K562 (cell line): Measurements from ENCODE around the gene SPIB. TPM values are rescaled to one million over a fixed set of nuclear protein-coding genes. Genes with fewer than 3 reads are reported as not detected.

Experiments
- ADNP ChIP-seq: fragments of 200-800 bp; sonication (Bioruptor generic); IDR thresholded peaks from 2 replicates; pipeline ENCODE4 v1.6.1; 2016; ENCODE audit warnings: missing genetic modification characterization, missing compliant biosample characterization
- ARID1B ChIP-seq: fragments of 450-650 bp; IDR thresholded peaks from 2 replicates; pipeline ENCODE4 v1.6.1; 2016; ENCODE audit warnings: antibody characterized with exemption, mild to moderate bottlenecking, inconsistent platforms
- BCL6 ChIP-seq: fragments of 250-450 bp; sonication (Bioruptor Pico); IDR thresholded peaks from 2 replicates; pipeline ENCODE4 v1.4.0; 2020
- CREB3L1 ChIP-seq: fragments of 450-650 bp; IDR thresholded peaks from 2 replicates; pipeline ENCODE4 v1.6.1; 2014; ENCODE audit warnings: low read depth, mild to moderate bottlenecking, moderate library complexity, borderline replicate concordance
- EWSR1 ChIP-seq: fragments of 450-650 bp; IDR thresholded peaks from 2 replicates; pipeline ENCODE4 v1.6.1; 2018; ENCODE audit warnings: borderline replicate concordance, mild to moderate bottlenecking, low read depth, moderate library complexity; ENCODE audit not compliant: partially characterized antibody
- FIP1L1 ChIP-seq: fragments of 200-400 bp; formaldehyde crosslinking; IDR thresholded peaks from 2 replicates; pipeline ENCODE4 v1.6.1; 2018; ENCODE audit warnings: mild to moderate bottlenecking, low read depth, low read length; ENCODE audit not compliant: poor library complexity, severe bottlenecking
- GABPB1 ChIP-seq: sonication (generic); formaldehyde crosslinking; IDR thresholded peaks from 2 replicates; pipeline ENCODE4 v1.8.0; 2022; ENCODE audit warnings: mild to moderate bottlenecking, missing genetic modification reagents
- NFATC3 ChIP-seq: fragments of 450-650 bp; IDR thresholded peaks from 2 replicates; pipeline ENCODE4 v1.6.1; 2017; ENCODE audit warnings: mild to moderate bottlenecking
- POLR2B ChIP-seq: fragments of 450-650 bp; IDR thresholded peaks from 2 replicates; pipeline ENCODE4 v1.6.1; 2018; ENCODE audit warnings: low read depth; ENCODE audit not compliant: partially characterized antibody
- SMAD3 ChIP-seq: fragments of 450-650 bp; formaldehyde crosslinking; conservative IDR thresholded peaks from 2 replicates; pipeline ENCODE4 v1.4.0; 2020; ENCODE audit warnings: mild to moderate bottlenecking
- SNRNP70 ChIP-seq: fragments of 200-400 bp; formaldehyde crosslinking; optimal IDR thresholded peaks from 2 replicates; pipeline ENCODE3; 2017; ENCODE audit warnings: low read depth, low read length
- TEAD1 ChIP-seq, 2 experiments: fragments of 450-650 bp in 1 of 2; sonication (generic) in 1 of 2; formaldehyde crosslinking; IDR thresholded peaks; 2 replicates each; pipeline versions ENCODE4 v1.4.0 to v1.8.0; 2020 to 2022; ENCODE audit warnings: mild to moderate bottlenecking in 2 of 2, missing genetic modification reagents in 1 of 2
- U2AF2 ChIP-seq: fragments of 200-400 bp; formaldehyde crosslinking; optimal IDR thresholded peaks from 2 replicates; pipeline ENCODE3; 2017; ENCODE audit warnings: low read depth, mild to moderate bottlenecking, low read length
- USF2 ChIP-seq: sonication (generic); formaldehyde crosslinking; IDR thresholded peaks from 2 replicates; pipeline ENCODE4 v1.5.0; 2020; ENCODE audit warnings: missing genetic modification reagents
- ZNF184 ChIP-seq: sonication (generic); formaldehyde crosslinking; IDR thresholded peaks from 2 replicates; pipeline ENCODE4 v1.5.0; 2020; ENCODE audit warnings: missing genetic modification reagents
- ZNF217 ChIP-seq: sonication (generic); formaldehyde crosslinking; IDR thresholded peaks from 2 replicates; pipeline ENCODE4 v1.8.0; 2022; ENCODE audit warnings: mild to moderate bottlenecking, missing genetic modification reagents
- ZNF23 ChIP-seq: fragments of 250-450 bp; sonication (Bioruptor Pico); IDR thresholded peaks from 2 replicates; pipeline ENCODE4 v1.4.0; 2020; ENCODE audit warnings: mild to moderate bottlenecking
- ZNF431 ChIP-seq: sonication (generic); formaldehyde crosslinking; IDR thresholded peaks from 2 replicates; pipeline ENCODE4 v1.8.0; 2022; ENCODE audit warnings: mild to moderate bottlenecking, missing genetic modification reagents
- ZNF644 ChIP-seq: fragments of 200-800 bp; sonication (Bioruptor generic); IDR thresholded peaks from 2 replicates; pipeline ENCODE4 v1.6.1; 2016; ENCODE audit warnings: low read depth, missing genetic modification characterization, missing compliant biosample characterization
- ZNF77 ChIP-seq: fragments of 250-450 bp; sonication (Bioruptor Pico); IDR thresholded peaks from 2 replicates; pipeline ENCODE4 v1.5.0; 2020
- polyA plus RNA-seq, 8 experiments: library from polyadenylated mRNA; depleted of rRNA in 4 of 8; stranded (reverse) in 5 of 8; unstranded in 3 of 8; fragments of >200 nt; fragmentation: Nextera tagmentation in 2 of 8; fragmentation: Illumina TruSeq in 1 of 8; extraction: Ambion mirVana in 2 of 8; extraction: Trizol in 1 of 8; gene quantifications; 2 replicates each; pipeline versions ENCODE4 v1.2.1 to v1.2.3, GENCODE V29; 2011 to 2014; ENCODE audit warnings: inconsistent platforms in 1 of 8, missing spikeins in 1 of 8
- total RNA-seq, 7 experiments: library from RNA; depleted of rRNA in 6 of 7; stranded (reverse); fragments of >200 nt in 6 of 7; fragmentation: Illumina TruSeq in 2 of 7; extraction: Trizol in 2 of 7; gene quantifications; 2 replicates each; pipeline versions ENCODE4 v1.2.1 to v1.2.3, GENCODE V29; 2011 to 2021; ENCODE audit warnings: low replicate concordance in 1 of 7
- TF ChIP-seq, protein P1 (sequence below): fragments of 450-650 bp; formaldehyde crosslinking; IDR thresholded peaks from 2 replicates; pipeline ENCODE4 v1.4.0; 2020; ENCODE audit warnings: mild to moderate bottlenecking, moderate library complexity

SPIB gene
- total and polyA plus RNA-seq, 9 of the 15 experiments (the other 6 are each of a cell fraction or from before 2014, with no cell fraction given): 0.06 to 1.0 (median 0.43) TPM; not detected in 1

GRCh38 chr19:50376166-50377050 is 42.3 kb upstream of the SPIB start, which contains the start of gene NR1H2 (continued):
- no peak for TF ChIP-seq ZNF23 (CRISPR knock-in tag)
- no peak for TF ChIP-seq U2AF2
- TF ChIP-seq, protein P1, sequence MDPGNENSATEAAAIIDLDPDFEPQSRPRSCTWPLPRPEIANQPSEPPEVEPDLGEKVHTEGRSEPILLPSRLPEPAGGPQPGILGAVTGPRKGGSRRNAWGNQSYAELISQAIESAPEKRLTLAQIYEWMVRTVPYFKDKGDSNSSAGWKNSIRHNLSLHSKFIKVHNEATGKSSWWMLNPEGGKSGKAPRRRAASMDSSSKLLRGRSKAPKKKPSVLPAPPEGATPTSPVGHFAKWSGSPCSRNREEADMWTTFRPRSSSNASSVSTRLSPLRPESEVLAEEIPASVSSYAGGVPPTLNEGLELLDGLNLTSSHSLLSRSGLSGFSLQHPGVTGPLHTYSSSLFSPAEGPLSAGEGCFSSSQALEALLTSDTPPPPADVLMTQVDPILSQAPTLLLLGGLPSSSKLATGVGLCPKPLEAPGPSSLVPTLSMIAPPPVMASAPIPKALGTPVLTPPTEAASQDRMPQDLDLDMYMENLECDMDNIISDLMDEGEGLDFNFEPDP: no peak
- TF ChIP-seq EWSR1: no peak
- TF ChIP-seq POLR2B: peak; percentile 80
- TF ChIP-seq ARID1B: peak; percentile 20; the same call in 1 of the 2 replicates
- TF ChIP-seq ZNF431 (CRISPR knock-in tag): no peak
- TF ChIP-seq TEAD1 (CRISPR knock-in tag; IDR thresholded peaks at IDR 0.05): peak; percentile 4 to 61; a peak in 2 of 4 replicates
- peak; percentile 47 for TF ChIP-seq FIP1L1
- TF ChIP-seq ZNF184: no peak
- TF ChIP-seq ZNF77 (CRISPR knock-in tag): no peak
- no peak for TF ChIP-seq SNRNP70
- no peak for TF ChIP-seq BCL6 (CRISPR knock-in tag)
- TF ChIP-seq GABPB1 (CRISPR knock-in tag): peak; percentile 100
- TF ChIP-seq ZNF644 (tag): no peak
- TF ChIP-seq SMAD3 (CRISPR knock-in tag): 0 out of 2 replicates have a peak, but pooled peaks have one; percentile 48
- 0 out of 2 replicates have a peak, but pooled peaks have one; percentile 12 for TF ChIP-seq NFATC3
- no peak for TF ChIP-seq ADNP (tag)
- peak; percentile 32; the same call in 1 of the 2 replicates for TF ChIP-seq CREB3L1
- TF ChIP-seq ZNF217 (CRISPR knock-in tag): no peak
- TF ChIP-seq USF2: no peak
